ENCODE data around the gene ZKSCAN4. TPM values are rescaled to one million over a fixed set of nuclear protein-coding genes. Genes with fewer than 3 reads are reported as not detected.
A peak's percentile ranks its signal among the peaks of the same experiment; 100 is the strongest.

ZKSCAN4 gene
- total and polyA plus RNA-seq, 10 of the 15 experiments (the other 5 are each of a cell fraction or from before 2014, with no cell fraction given) = 3.0 to 6.5 (median 5.0) TPM

- TF ChIP-seq NR2F1 (conservative IDR thresholded peaks at IDR 0.05) = peak; percentile 28; the same call in 1 of the 2 replicates
- TF ChIP-seq MEF2B (IDR thresholded peaks at IDR 0.05; ENCODE audit: partially characterized antibody, poor library complexity, severe bottlenecking) = no peak
- TF ChIP-seq NFIC (IDR thresholded peaks at IDR 0.05; ENCODE audit: low read depth, low read length) = no peak
- TF ChIP-seq IRF5 (IDR thresholded peaks at IDR 0.05; ENCODE audit: borderline replicate concordance) = no peak
- no peak for TF ChIP-seq CHD4 (IDR thresholded peaks at IDR 0.05)
- TF ChIP-seq E2F8 (IDR thresholded peaks at IDR 0.05; ENCODE audit: low read depth, partially characterized antibody) = peak; percentile 27
- TF ChIP-seq RB1 (IDR thresholded peaks at IDR 0.05; ENCODE audit: borderline replicate concordance) = peak; percentile 48; the same call in 1 of the 2 replicates
- TF ChIP-seq FOXM1 (IDR thresholded peaks at IDR 0.05; ENCODE audit: low read depth, low read length) = 0 out of 2 replicates have a peak, but pooled peaks have one; percentile 27
- peak; percentile 24; the same call in 1 of the 2 replicates for TF ChIP-seq IKZF1 (conservative IDR thresholded peaks at IDR 0.05)
- no peak for TF ChIP-seq PKNOX1 (IDR thresholded peaks at IDR 0.05)
- peak; percentile 65; the same call in 1 of the 2 replicates for TF ChIP-seq PML (IDR thresholded peaks at IDR 0.05; ENCODE audit: low read length)
- TF ChIP-seq CREB1 (IDR thresholded peaks at IDR 0.05; ENCODE audit: low read depth) = 0 out of 2 replicates have a peak, but pooled peaks have one; percentile 6
- TF ChIP-seq RUNX3 (IDR thresholded peaks at IDR 0.05; ENCODE audit: low read length) = 0 out of 2 replicates have a peak, but pooled peaks have one; percentile 26
- peak; percentile 17; the same call in 1 of the 2 replicates for TF ChIP-seq TCF7 (IDR thresholded peaks at IDR 0.05; ENCODE audit: borderline replicate concordance)
These were observed 33.5 kb downstream of the ZKSCAN4 start (continued) for GRCh38 chr6:28218312-28219248.

Data from GM12878 (cell line).